PC-9 (cell line): ENCODE results near the gene RYR3. TPM values are rescaled to one million over a fixed set of nuclear protein-coding genes. Genes with fewer than 3 reads are reported as not detected.

Experiments
- BruUV-seq: library from RNA; stranded (reverse); fragments of 400-500 nt; replicated peaks from 2 replicates; lab custom pipeline; 2021; lab: Mats Ljungman, UMichigan
- CTCF ChIA-PET: fragments of 300-600 bp; sonication (Branson Sonifier 250); formaldehyde crosslinking; loops from one replicate; lab custom pipeline; 2022; ENCODE audit warnings: antibody characterized with exemption; lab: Charles Lee
- POLR2A ChIA-PET: fragments of 300-600 bp; sonication (Branson Sonifier 250); formaldehyde crosslinking; loops from one replicate; lab custom pipeline; 2022; ENCODE audit warnings: antibody characterized with exemption; ENCODE audit not compliant: unreplicated experiment; lab: Charles Lee
- DNase-seq, 2 experiments: peaks; one replicate each; pipeline versions ENCODE4 v3.0.0 to v3.0.0-alpha.2; 2015 to 2022; ENCODE audit warnings: mixed read lengths in 1 of 2
- H2AFZ ChIP-seq: fragments of 200-600 bp; sonication (generic); 2 replicates; pipeline ENCODE4 v1.8.1; 2017; ENCODE audit warnings: antibody characterized with exemption
- H3F3A ChIP-seq: fragments of 200-600 bp; sonication (generic); 2 replicates; pipeline ENCODE4 v1.8.1; 2017; ENCODE audit warnings: antibody characterized with exemption, mild to moderate bottlenecking, low read depth; ENCODE audit not compliant: insufficient read depth
- H3K27ac ChIP-seq: fragments of 200-600 bp; sonication (generic); 2 replicates; pipeline ENCODE4 v1.6.1; 2016; ENCODE audit warnings: mixed run types
- H3K27me3 ChIP-seq: fragments of 200-600 bp; sonication (generic); 2 replicates; pipeline ENCODE4 v1.6.1; 2016; ENCODE audit warnings: low read depth, mixed run types; ENCODE audit not compliant: insufficient read depth
- H3K36me3 ChIP-seq: fragments of 200-600 bp; sonication (generic); 2 replicates; pipeline ENCODE4 v1.6.1; 2016; ENCODE audit warnings: low read depth, mixed run types
- H3K4me1 ChIP-seq: fragments of 200-600 bp; sonication (generic); replicated peaks from 2 replicates; pipeline ENCODE4 v1.6.1; 2016; ENCODE audit warnings: mixed run types; ENCODE audit not compliant: insufficient read depth
- H3K4me2 ChIP-seq: fragments of 200-600 bp; sonication (generic); 2 replicates; pipeline ENCODE4 v1.6.1; 2017; ENCODE audit warnings: mixed run types
- H3K4me3 ChIP-seq: fragments of 200-600 bp; sonication (generic); 2 replicates; pipeline ENCODE4 v1.6.1; 2016; ENCODE audit warnings: mixed run types
- H3K79me2 ChIP-seq: fragments of 200-600 bp; sonication (generic); 2 replicates; pipeline ENCODE4 v1.6.1; 2017; ENCODE audit warnings: low read depth, mixed run types
- H3K9me2 ChIP-seq: fragments of 200-600 bp; sonication (generic); 2 replicates; pipeline ENCODE4 v1.8.1; 2017; ENCODE audit warnings: mild to moderate bottlenecking; ENCODE audit not compliant: insufficient read depth
- H3K9me3 ChIP-seq: fragments of 200-600 bp; sonication (generic); 2 replicates; pipeline ENCODE4 v1.8.1; 2016; ENCODE audit warnings: low read depth; ENCODE audit not compliant: insufficient read depth
- H4K20me1 ChIP-seq: fragments of 200-600 bp; sonication (generic); 2 replicates; pipeline ENCODE4 v1.8.1; 2017; ENCODE audit not compliant: insufficient read depth
- EZH2 ChIP-seq: fragments of 200-600 bp; sonication (generic); IDR thresholded peaks from 2 replicates; pipeline ENCODE4 v1.8.0; 2017; ENCODE audit warnings: antibody characterized with exemption, low read depth
- intact Hi-C: fragments of 100-400 bp; cut with micrococcal nuclease; formaldehyde crosslinking; loops from one replicate; pipeline ENCODE4 v1.10.0; 2022; ENCODE audit not compliant: unreplicated experiment
- total RNA-seq: library from RNA; stranded (reverse); gene quantifications from 2 replicates; pipeline ENCODE4 v1.2.3, GENCODE V29; 2021
- TF ChIP-seq, protein P1 (sequence below): fragments of 200-600 bp; sonication (generic); conservative IDR thresholded peaks from 2 replicates; pipeline ENCODE4 v1.6.1; 2017; ENCODE audit warnings: mixed run types, antibody characterized with exemption, mild to moderate bottlenecking, moderate library complexity

RYR3 gene
- total RNA-seq, 1 experiment from 2014 or later = 0.15 TPM

DNA sequence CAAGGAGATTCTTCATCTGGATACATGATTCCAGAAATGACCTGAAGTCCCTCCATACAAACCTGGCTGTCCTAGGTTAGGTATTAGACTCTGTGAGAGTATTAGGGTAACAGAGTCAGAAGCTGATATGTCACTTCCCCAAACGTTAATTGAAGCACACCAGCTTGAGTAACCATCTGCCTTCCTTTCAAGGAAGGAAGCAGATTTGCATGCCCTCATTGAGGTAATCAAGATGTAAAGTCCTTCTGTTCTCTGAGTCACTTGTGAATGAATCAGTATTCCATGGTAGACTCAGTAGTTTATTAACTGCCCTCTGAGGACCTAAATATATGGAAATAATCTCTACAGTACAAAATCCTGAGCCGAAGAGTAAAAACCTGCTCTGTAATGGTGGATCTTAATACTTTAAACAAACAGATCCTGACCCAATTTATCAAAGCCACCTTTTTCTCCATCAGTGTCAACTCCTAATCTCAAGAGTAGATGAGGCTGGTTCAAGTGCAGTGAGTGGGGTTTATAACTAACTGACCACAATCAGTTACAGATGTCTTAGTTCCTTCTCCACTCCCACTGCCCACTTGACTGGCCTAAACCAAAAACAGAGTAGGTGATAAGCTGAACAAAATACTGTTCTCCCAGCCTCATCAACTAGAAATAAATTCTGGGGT is 411.4 kb downstream of the RYR3 start:
- H3K27me3 ChIP-seq = no peaks in the 10 kb centered on the region
- no peaks in the 10 kb centered on the region for H3K9me2 ChIP-seq
- no peaks in the 10 kb centered on the region for H3K79me2 ChIP-seq
- POLR2A ChIA-PET = no interaction called here
- TF ChIP-seq, protein P1, sequence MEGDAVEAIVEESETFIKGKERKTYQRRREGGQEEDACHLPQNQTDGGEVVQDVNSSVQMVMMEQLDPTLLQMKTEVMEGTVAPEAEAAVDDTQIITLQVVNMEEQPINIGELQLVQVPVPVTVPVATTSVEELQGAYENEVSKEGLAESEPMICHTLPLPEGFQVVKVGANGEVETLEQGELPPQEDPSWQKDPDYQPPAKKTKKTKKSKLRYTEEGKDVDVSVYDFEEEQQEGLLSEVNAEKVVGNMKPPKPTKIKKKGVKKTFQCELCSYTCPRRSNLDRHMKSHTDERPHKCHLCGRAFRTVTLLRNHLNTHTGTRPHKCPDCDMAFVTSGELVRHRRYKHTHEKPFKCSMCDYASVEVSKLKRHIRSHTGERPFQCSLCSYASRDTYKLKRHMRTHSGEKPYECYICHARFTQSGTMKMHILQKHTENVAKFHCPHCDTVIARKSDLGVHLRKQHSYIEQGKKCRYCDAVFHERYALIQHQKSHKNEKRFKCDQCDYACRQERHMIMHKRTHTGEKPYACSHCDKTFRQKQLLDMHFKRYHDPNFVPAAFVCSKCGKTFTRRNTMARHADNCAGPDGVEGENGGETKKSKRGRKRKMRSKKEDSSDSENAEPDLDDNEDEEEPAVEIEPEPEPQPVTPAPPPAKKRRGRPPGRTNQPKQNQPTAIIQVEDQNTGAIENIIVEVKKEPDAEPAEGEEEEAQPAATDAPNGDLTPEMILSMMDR = no peak
- no peak for TF ChIP-seq EZH2
- H3K36me3 ChIP-seq = no peaks in the 10 kb centered on the region
- no peaks in the 10 kb centered on the region for H3F3A ChIP-seq
- BruUV-seq = no TSS peak
- no peak overlapping the region for H3K4me3 ChIP-seq
- H4K20me1 ChIP-seq = no peaks in the 10 kb centered on the region
- CTCF ChIA-PET = no interaction called here
- no peak overlapping the region for H3K4me2 ChIP-seq
- H3K4me1 ChIP-seq = no peaks in the 10 kb centered on the region
- intact Hi-C loops = no loop called here
- DNase-seq = no peak
- no peaks in the 10 kb centered on the region for H3K9me3 ChIP-seq
- no peak overlapping the region for H2AFZ ChIP-seq
- H3K27ac ChIP-seq = no peak overlapping the region

DNA sequence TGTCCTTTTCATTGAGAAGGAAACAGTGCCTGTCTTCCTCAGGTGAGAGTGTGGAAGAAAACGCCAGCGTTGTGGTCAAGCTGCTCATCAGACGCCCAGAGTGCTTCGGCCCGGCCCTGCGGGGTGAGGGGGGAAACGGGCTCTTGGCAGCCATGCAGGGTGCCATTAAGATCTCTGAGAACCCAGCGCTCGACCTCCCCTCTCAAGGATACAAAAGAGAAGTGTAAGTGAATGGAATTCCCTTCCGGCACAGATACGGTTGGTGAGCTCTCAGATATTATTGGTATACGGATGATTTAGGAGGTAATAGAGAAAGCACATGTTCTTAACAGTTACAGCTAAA is 411.9 kb downstream of the RYR3 start:
- H3K9me3 ChIP-seq = no peaks in the 10 kb centered on the region
- CTCF ChIA-PET = no interaction called here
- no peak overlapping the region for H3K4me3 ChIP-seq
- no TSS peak for BruUV-seq
- no peaks in the 10 kb centered on the region for H3F3A ChIP-seq
- no peaks in the 10 kb centered on the region for H3K9me2 ChIP-seq
- H3K27ac ChIP-seq = no peak overlapping the region
- no peaks in the 10 kb centered on the region for H3K27me3 ChIP-seq
- intact Hi-C loops = no loop called here
- H4K20me1 ChIP-seq = no peaks in the 10 kb centered on the region
- no peaks in the 10 kb centered on the region for H3K36me3 ChIP-seq
- H3K4me1 ChIP-seq = no peaks in the 10 kb centered on the region
- H2AFZ ChIP-seq = no peak overlapping the region
- H3K4me2 ChIP-seq = no peak overlapping the region
- H3K79me2 ChIP-seq = no peaks in the 10 kb centered on the region
- TF ChIP-seq, protein P1 = no peak
- TF ChIP-seq EZH2 = no peak
- POLR2A ChIA-PET = no interaction called here
- DNase-seq = no peak

DNA sequence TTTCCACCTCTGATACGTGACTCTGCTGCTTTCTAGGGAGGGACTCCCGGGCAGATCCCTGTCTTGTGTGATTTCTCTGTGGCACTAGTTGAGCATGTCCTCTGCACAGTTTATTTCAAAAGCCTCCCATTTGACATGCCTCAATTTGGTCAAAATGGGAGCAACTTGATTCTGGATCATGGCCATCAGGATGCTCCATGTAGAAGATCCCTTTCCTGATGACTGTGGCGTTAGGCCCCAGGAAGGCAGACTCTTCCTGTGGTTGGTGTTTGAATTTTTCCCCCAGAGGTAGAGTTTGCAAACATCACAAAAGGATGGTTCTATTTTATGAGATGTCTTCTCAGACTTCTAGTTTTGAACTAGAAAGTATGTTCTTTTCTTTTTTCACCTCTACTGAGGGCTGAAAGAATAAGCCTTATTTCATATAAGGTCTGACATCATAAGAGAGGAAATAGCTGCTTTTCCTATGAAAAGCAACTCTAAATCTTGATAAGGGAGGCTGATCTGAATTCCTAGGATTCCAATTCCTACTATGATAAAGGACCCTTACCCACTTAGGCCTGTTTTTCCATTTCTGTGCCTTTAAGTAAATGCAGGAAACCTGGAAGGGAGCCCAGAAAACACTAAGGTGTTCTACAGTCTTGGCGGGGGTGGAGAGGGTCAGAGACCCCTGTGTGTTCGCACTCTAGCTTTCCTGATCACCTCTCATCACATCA is 413.7 kb downstream of the RYR3 start:
- Histone ChIP-seq H3K4me3 (no peak overlapping the region), H3K27me3 (no peaks in the 10 kb centered on the region), H3K9me3 (no peaks in the 10 kb centered on the region), H3K27ac (no peak overlapping the region), H3K4me2 (no peak overlapping the region), H3F3A (no peaks in the 10 kb centered on the region), H3K4me1 (no peaks in the 10 kb centered on the region), H3K36me3 (no peaks in the 10 kb centered on the region), H4K20me1 (no peaks in the 10 kb centered on the region), H2AFZ (no peak overlapping the region), H3K79me2 (no peaks in the 10 kb centered on the region), H3K9me2 (no peaks in the 10 kb centered on the region)
- ChIA-PET CTCF (no interaction called here), POLR2A (interaction anchor here (0.6 kb wide), 1 partner anchor 737 kb away, joined by 3 read pairs; no protein-coding TSS in a partner anchor)
- DNase-seq = no peak
- intact Hi-C loops = no loop called here
- BruUV-seq = no TSS peak
- no peak for TF ChIP-seq EZH2
- TF ChIP-seq, protein P1 = no peak
